GM15510 (cell line): Measurements from ENCODE around the gene ALDH3A2.

ENCODE experiments used
- POLR2A ChIP-seq: IDR thresholded peaks from 3 replicates; pipeline ENCODE4 v1.6.1; 2011; ENCODE audit warnings: borderline replicate concordance; ENCODE audit not compliant: insufficient read length; ENCODE audit errors: extremely low read depth

Gene ALDH3A2

GRCh38 chr17:19644493-19645210 is 3.9 kb upstream of the ALDH3A2 start:
- TF ChIP-seq POLR2A: no peak

GRCh38 chr17:19645734-19646201 is 2.8 kb upstream of the ALDH3A2 start:
- TF ChIP-seq POLR2A: no peak

GRCh38 chr17:19646788-19647696 is 1.5 kb upstream of the ALDH3A2 start:
- no peak for TF ChIP-seq POLR2A

GRCh38 chr17:19647697-19648474 is 665 bp upstream of the ALDH3A2 start:
- no peak for TF ChIP-seq POLR2A

GRCh38 chr17:19649274-19649541 is 657 bp downstream of the ALDH3A2 start:
- TF ChIP-seq POLR2A: no peak

- TF ChIP-seq POLR2A: no peak
Observed at GRCh38 chr17:19650826-19651225, 2.3 kb downstream of the ALDH3A2 start.

DNA sequence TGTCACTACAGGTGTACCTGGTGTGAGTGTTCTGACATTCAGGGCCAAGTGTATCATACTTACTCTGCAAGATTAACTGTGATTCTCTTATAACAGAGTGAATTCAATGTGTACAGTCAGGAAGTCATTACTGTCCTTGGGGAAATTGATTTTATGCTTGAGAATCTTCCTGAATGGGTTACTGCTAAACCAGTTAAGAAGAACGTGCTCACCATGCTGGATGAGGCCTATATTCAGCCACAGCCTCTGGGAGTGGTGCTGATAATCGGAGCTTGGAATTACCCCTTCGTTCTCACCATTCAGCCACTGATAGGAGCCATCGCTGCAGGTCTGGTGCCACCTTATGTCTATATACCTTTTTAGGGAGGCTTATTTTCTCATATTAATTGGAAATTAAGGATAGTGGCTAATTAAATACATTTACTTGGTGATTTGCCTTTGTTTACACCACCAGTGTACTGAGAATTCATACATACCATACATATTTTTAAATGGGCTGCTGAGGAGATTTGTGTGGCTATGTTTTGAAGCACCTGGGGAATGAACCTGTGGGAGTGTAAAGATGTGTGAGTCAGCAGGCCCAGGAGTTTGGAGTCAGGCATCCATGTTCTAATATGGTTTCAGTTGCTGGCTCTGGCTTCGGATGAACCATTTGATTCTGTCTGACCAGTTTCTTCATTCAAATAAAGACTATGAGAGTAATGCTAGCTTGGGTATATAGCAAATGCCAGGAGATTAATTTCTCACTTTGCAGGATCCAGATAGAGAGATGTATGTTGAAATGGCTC is 3.1 kb downstream of the ALDH3A2 start:
- TF ChIP-seq POLR2A: no peak

DNA sequence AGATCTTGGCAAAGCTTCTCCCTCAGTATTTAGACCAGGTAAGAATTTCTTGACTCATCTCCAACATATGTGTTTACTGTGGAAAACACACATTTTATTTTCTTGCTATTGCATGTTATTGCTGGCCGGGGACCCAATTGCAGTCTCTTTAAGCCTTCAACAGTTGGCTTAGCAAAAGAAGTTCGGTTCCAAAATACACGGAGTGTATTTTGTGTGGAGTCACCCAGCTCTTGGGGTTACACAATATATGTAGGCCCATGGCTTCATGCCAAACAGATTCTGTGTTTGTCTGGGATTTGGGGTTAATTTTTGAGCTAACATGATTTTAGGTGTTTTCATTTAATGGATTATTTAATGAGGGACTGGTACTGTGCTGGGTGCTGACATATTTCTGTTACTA is 4.0 kb downstream of the ALDH3A2 start:
- no peak for TF ChIP-seq POLR2A

GRCh38 chr17:19654342-19654886 is 5.9 kb downstream of the ALDH3A2 start:
- TF ChIP-seq POLR2A: no peak

GRCh38 chr17:19654896-19655295 is 6.3 kb downstream of the ALDH3A2 start:
- TF ChIP-seq POLR2A: no peak

DNA sequence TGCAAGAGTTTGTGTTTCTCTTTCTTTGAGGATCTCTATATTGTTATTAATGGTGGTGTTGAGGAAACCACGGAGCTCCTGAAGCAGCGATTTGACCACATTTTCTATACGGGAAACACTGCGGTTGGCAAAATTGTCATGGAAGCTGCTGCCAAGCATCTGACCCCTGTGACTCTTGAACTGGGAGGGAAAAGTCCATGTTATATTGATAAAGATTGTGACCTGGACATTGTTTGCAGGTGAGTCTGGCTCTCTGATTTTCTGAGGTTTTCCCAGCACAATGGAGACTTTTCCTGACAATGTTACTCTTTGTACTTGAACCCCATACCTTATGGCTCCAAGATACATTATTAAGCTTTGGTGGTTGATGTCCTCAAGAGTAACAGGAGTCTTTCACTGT is 7.8 kb downstream of the ALDH3A2 start:
- no peak for TF ChIP-seq POLR2A

DNA sequence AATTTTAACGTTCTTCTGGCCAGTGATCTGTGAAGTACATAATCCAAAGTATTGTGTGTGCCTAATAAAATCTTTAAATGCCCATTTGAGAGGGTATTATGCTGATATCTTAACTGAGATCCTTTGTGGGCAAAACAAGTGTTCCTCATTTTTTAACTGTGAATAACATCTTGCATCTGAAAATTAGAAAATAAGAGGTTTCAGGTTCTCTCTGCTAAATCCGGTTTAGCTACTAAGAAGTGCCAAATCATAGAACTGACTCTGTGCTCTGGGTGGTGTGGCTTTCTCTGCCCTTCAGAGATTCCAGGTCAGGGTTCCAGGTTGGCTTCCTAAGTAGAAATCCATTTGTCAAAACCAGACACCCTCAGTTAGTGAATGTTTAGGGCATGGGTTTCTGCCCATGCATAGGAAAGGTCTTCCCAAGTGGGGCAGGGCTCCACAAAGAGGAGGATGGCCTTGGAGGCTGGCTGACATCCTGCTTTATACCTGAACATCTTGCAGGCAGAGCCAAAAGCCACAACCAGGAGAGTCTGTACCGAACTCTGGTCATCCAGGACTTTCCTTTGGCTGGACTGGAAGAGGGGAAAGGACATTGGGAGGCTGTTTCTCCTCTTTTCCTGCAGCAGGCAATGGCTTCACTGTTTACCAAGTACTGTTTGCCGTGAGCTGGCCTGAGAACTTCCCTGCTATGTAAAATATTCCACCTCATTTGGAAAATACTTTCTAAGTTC is 8.5 kb downstream of the ALDH3A2 start:
- no peak for TF ChIP-seq POLR2A

DNA sequence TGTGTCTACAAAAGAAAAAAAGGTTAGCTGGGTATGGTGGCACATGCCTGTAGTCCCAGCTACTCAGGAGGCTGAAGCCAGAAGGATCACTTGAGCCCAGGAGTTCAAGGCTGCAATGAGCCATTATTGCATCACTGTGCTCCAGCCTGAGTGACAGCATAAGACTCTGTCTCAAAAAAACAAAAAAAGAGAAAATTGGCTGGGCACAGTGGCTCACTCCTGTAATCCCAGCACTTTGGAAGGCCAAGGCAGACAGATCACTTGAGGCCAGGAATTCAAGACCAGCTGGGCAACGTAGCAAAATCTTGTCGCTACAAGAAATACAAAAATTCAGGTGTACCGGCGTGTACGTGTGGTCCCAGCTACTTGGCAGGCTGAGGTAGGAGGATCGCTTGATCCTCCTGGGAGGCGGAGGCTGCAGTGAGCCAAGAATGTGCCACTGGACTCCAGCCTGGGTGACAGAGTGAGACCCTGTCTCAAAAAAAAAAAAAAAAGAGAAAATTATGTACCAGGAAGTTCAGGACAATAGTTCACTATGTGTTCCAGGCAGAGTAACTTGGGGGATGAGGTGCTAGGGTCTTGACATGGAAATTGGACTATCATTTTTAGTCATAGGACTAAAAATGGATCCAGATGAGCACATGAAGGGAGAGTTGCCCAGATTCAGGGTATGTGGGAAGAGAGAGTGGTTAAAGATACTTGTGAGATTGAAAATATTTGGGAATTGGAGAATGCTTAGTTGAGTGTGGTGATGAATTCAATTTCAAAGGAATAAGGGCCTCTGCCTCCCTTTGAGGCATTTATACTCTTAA is 11.0 kb downstream of the ALDH3A2 start:
- TF ChIP-seq POLR2A: no peak
